GM20431 (cell line): ENCODE results near the gene DTD2.
"Not testable (repeated sequence)": the region's sequence is repeated elsewhere in the genome, so short reads cannot be mapped to it uniquely, and the experiment has no call there.

Experiments used
- in situ Hi-C: fragments of 300-500 bp; cut with MseI, MboI; formaldehyde crosslinking; loops from one replicate; pipeline ENCODE4 v1.15.0; 2020; ENCODE audit warnings: low sequenced_read_pairs; ENCODE audit not compliant: unreplicated experiment

The DTD2 gene

GRCh38 chr14:31456841-31457664, at the start of gene DTD2:
DTD2 (minus strand) TSS chr14:31457506; CDS start chr14:31457393, 113 bp downstream.
- in situ Hi-C loops, result no loop called here

- in situ Hi-C loops, result loop anchor here (25.0 kb wide), 3 partner anchors 382 to 732 kb away; no protein-coding TSS in a partner anchor
Observed at GRCh38 chr14:31505411-31505810, 48.1 kb upstream of the DTD2 start.

- in situ Hi-C loops, result loop anchor here (25.0 kb wide), 3 partner anchors 385 to 735 kb away; no protein-coding TSS in a partner anchor
Observed at GRCh38 chr14:31501870-31502269, 44.6 kb upstream of the DTD2 start.

- in situ Hi-C loops, result no loop called here
Observed at GRCh38 chr14:31492759-31493498, 35.6 kb upstream of the DTD2 start.

GRCh38 chr14:31489691-31490090, 32.4 kb upstream of the DTD2 start:
- in situ Hi-C loops, result no loop called here

- in situ Hi-C loops, result no loop called here
Observed at GRCh38 chr14:31487886-31488285, 30.6 kb upstream of the DTD2 start, which contains the start of gene GPR33. GPR33 (minus strand) TSS chr14:31488039; CDS start chr14:31483965, 4,074 bp downstream.

GRCh38 chr14:31486764-31487163, 29.5 kb upstream of the DTD2 start:
- in situ Hi-C loops, result no loop called here

GRCh38 chr14:31484754-31485153, 27.4 kb upstream of the DTD2 start:
- in situ Hi-C loops, result no loop called here

- in situ Hi-C loops, result no loop called here
Observed at GRCh38 chr14:31480156-31480555, 22.9 kb upstream of the DTD2 start.

- in situ Hi-C loops, result no loop called here
Observed at GRCh38 chr14:31479027-31479426, 21.7 kb upstream of the DTD2 start.

- in situ Hi-C loops, result no loop called here
Observed at GRCh38 chr14:31477248-31477647, 19.9 kb upstream of the DTD2 start.

- in situ Hi-C loops, result no loop called here
Observed at GRCh38 chr14:31476131-31476866, 19.0 kb upstream of the DTD2 start.

- in situ Hi-C loops, result no loop called here
Observed at GRCh38 chr14:31466554-31466953, 9.2 kb upstream of the DTD2 start.

- in situ Hi-C loops, result no loop called here
Observed at GRCh38 chr14:31465111-31465510, 7.8 kb upstream of the DTD2 start.

- in situ Hi-C loops, result not testable (repeated sequence)
Observed at GRCh38 chr14:31462450-31462849, 5.1 kb upstream of the DTD2 start.

GRCh38 chr14:31461545-31461944, 4.2 kb upstream of the DTD2 start:
- in situ Hi-C loops, result no loop called here

GRCh38 chr14:31457665-31458659, 656 bp upstream of the DTD2 start:
- in situ Hi-C loops, result no loop called here

GRCh38 chr14:31449971-31450610, 7.2 kb downstream of the DTD2 start:
- in situ Hi-C loops, result no loop called here

- in situ Hi-C loops, result no loop called here
Observed at GRCh38 chr14:31449136-31449535, 8.2 kb downstream of the DTD2 start.
